ENCODE measurements around the gene PLEKHG4B. TPM values are rescaled to one million over a fixed set of nuclear protein-coding genes. Genes with fewer than 3 reads are reported as not detected.

The PLEKHG4B gene
- total RNA-seq, 2 donors from 2014 or later: 0.05 to 0.17 TPM

- no peak overlapping the region for H3K9ac ChIP-seq (ENCODE audit: low read depth in 2 of 2, low read length in 2 of 2)
- H3K4me1 ChIP-seq: no peaks in the 10 kb centered on the region
- no peak for TF ChIP-seq CTCF (IDR thresholded peaks at IDR 0.05)
- H3K36me3 ChIP-seq: no peaks in the 10 kb centered on the region
- no peak overlapping the region for H3K4me3 ChIP-seq
- peaks cover 19% of the 10 kb centered on the region for H3K27me3 ChIP-seq
- no peak for DNase-seq
- intact Hi-C loops (cut with DNase I): no loop called here
- H3K27ac ChIP-seq: no peak overlapping the region
- no peaks in the 10 kb centered on the region for H3K9me3 ChIP-seq
Measured at GRCh38 chr5:90590-91547, 1.1 kb upstream of the PLEKHG4B start.

GRCh38 chr5:92401-93220 is 643 bp downstream of the PLEKHG4B start:
- no peak overlapping the region for H3K27ac ChIP-seq
- no peaks in the 10 kb centered on the region for H3K36me3 ChIP-seq
- no peak for DNase-seq
- intact Hi-C loops (cut with DNase I): no loop called here
- H3K4me1 ChIP-seq: no peaks in the 10 kb centered on the region
- no peak overlapping the region for H3K4me3 ChIP-seq
- peaks cover 19% of the 10 kb centered on the region for H3K27me3 ChIP-seq
- H3K9ac ChIP-seq (ENCODE audit: low read depth in 2 of 2, low read length in 2 of 2): no peak overlapping the region
- no peaks in the 10 kb centered on the region for H3K9me3 ChIP-seq
- TF ChIP-seq CTCF (IDR thresholded peaks at IDR 0.05): no peak

GRCh38 chr5:93221-93980 is 1.4 kb downstream of the PLEKHG4B start:
- H3K27me3 ChIP-seq: peaks cover 19% of the 10 kb centered on the region
- no peak for TF ChIP-seq CTCF (IDR thresholded peaks at IDR 0.05)

GRCh38 chr5:94113-94892 is 2.3 kb downstream of the PLEKHG4B start:
- Histone ChIP-seq H3K27ac (no peak overlapping the region), H3K27me3 (peaks cover 19% of the 10 kb centered on the region), H3K36me3 (no peaks in the 10 kb centered on the region), H3K9ac (ENCODE audit: low read depth in 2 of 2, low read length in 2 of 2) (no peak overlapping the region), H3K4me3 (no peak overlapping the region), H3K9me3 (no peaks in the 10 kb centered on the region), H3K4me1 (no peaks in the 10 kb centered on the region)
- DNase-seq: no peak
- intact Hi-C loops (cut with DNase I): no loop called here
- no peak for TF ChIP-seq CTCF (IDR thresholded peaks at IDR 0.05)

More at GRCh38 chr5:93221-93980, 1.4 kb downstream of the PLEKHG4B start:
- Histone ChIP-seq H3K36me3 (no peaks in the 10 kb centered on the region), H3K4me3 (no peak overlapping the region), H3K9ac (ENCODE audit: low read depth in 2 of 2, low read length in 2 of 2) (no peak overlapping the region), H3K9me3 (no peaks in the 10 kb centered on the region), H3K4me1 (no peaks in the 10 kb centered on the region), H3K27ac (no peak overlapping the region)
- intact Hi-C loops (cut with DNase I): no loop called here
- DNase-seq: no peak

All from colonic mucosa (tissue), 4 donors.